Gastroesophageal sphincter (tissue), 4 donors: ENCODE results near the gene IRF5. TPM values are rescaled to one million over a fixed set of nuclear protein-coding genes. Genes with fewer than 3 reads are reported as not detected.

ENCODE experiments used
- ATAC-seq: fragments of 150-250 bp; one replicate; pipeline ENCODE4 v1.9.1; 2016; ENCODE audit warnings: mild to moderate bottlenecking, moderate library complexity
- H3K27ac ChIP-seq, 4 donors: fragments of 200-600 bp; sonication (generic) in 3 of 4; 1 replicate in 3 of 4; 2 replicates in 1 of 4; pipeline ENCODE4 v1.5.1; 2016 to 2019
- H3K27me3 ChIP-seq: fragments of 200-600 bp; sonication (generic); one replicate; pipeline ENCODE4 v1.5.1; 2019
- H3K36me3 ChIP-seq, 2 donors: fragments of 200-600 bp; sonication (generic); one replicate each; pipeline ENCODE4 v1.5.1; 2019; ENCODE audit warnings: control low read depth in 1 of 2
- H3K4me1 ChIP-seq, 3 donors: fragments of 200-600 bp; sonication (generic); 1 replicate in 2 of 3; 2 replicates in 1 of 3; pipeline ENCODE4 v1.5.1; 2016 to 2019; ENCODE audit warnings: control low read depth in 2 of 3
- H3K4me3 ChIP-seq, 2 donors: fragments of 200-600 bp; sonication (generic); one replicate each; pipeline ENCODE4 v1.5.1; 2019; ENCODE audit warnings: mild to moderate bottlenecking in 1 of 2, moderate library complexity in 1 of 2
- H3K9me3 ChIP-seq, 3 donors: fragments of 200-600 bp; sonication (generic); one replicate each; pipeline ENCODE4 v1.5.1; 2017 to 2019; ENCODE audit warnings: control low read depth in 2 of 3
- CTCF ChIP-seq, 4 experiments: fragments of 200-600 bp in 2 of 4; fragments of 450-650 bp in 2 of 4; sonication (generic) in 1 of 4; IDR thresholded peaks; one replicate each; pipeline ENCODE4 v1.5.1; 2017 to 2019; ENCODE audit warnings: antibody characterized with exemption in 4 of 4, mild to moderate bottlenecking in 2 of 4, moderate library complexity in 2 of 4
- EP300 ChIP-seq: sonication (generic); formaldehyde crosslinking; IDR thresholded peaks from one replicate; pipeline ENCODE4 v1.6.1; 2017; ENCODE audit warnings: antibody characterized with exemption, mild to moderate bottlenecking
- POLR2A ChIP-seq, 2 donors: fragments of 450-650 bp; IDR thresholded peaks; one replicate each; pipeline ENCODE4 v1.6.1; 2017; ENCODE audit warnings: antibody characterized with exemption in 2 of 2, mild to moderate bottlenecking in 2 of 2, moderate library complexity in 1 of 2
- POLR2AphosphoS5 ChIP-seq: sonication (generic); formaldehyde crosslinking; IDR thresholded peaks from one replicate; pipeline ENCODE4 v1.6.1; 2017; ENCODE audit warnings: antibody characterized with exemption
- WGBS, 2 donors: methylation state at CpG; one replicate each; pipeline ENCODE4 v1.1.5; 2018; ENCODE audit warnings: low coverage in 1 of 2; 5-methylcytosine and 5-hydroxymethylcytosine counted together
- total RNA-seq, 4 donors: library from RNA; depleted of rRNA; stranded (reverse); fragments of >200 nt; gene quantifications; one replicate each; pipeline ENCODE4 v1.1.0, GENCODE V29; 2016

The IRF5 gene
- total RNA-seq, 4 donors from 2014 or later: 6.6 to 10.1 (median 8.2) TPM

GRCh38 chr7:128928882-128929788, 8.6 kb upstream of the IRF5 start:
- Histone ChIP-seq H3K4me3 (no peak overlapping the region), H3K4me1 (no peaks in the 10 kb centered on the region), H3K27ac (no peak overlapping the region), H3K36me3 (no peaks in the 10 kb centered on the region), H3K9me3 (no peaks in the 10 kb centered on the region), H3K27me3 (peaks cover 43% of the 10 kb centered on the region)
- no CpG with 5 or more reads among the region's 14 CpGs for WGBS, 2 donors
- no peak for TF ChIP-seq POLR2A (IDR thresholded peaks at IDR 0.05)
- no peak for TF ChIP-seq EP300
- no peak for TF ChIP-seq CTCF (IDR thresholded peaks at IDR 0.05)
- TF ChIP-seq POLR2AphosphoS5: no peak
- no peak for ATAC-seq

GRCh38 chr7:128931190-128931798, 6.4 kb upstream of the IRF5 start:
- 100% methylated on average over 1 to 4 of the region's 18 CpGs for whole genome bisulfite sequencing, 2 donors
- Histone ChIP-seq H3K27ac (no peak overlapping the region), H3K36me3 (no peaks in the 10 kb centered on the region), H3K4me1 (no peaks in the 10 kb centered on the region), H3K27me3 (peaks cover 56% of the 10 kb centered on the region), H3K9me3 (no peaks in the 10 kb centered on the region), H3K4me3 (no peak overlapping the region)
- ATAC-seq: no peak
- no peak for TF ChIP-seq POLR2AphosphoS5
- TF ChIP-seq EP300: no peak
- no peak for TF ChIP-seq POLR2A (IDR thresholded peaks at IDR 0.05)
- no peak for TF ChIP-seq CTCF (IDR thresholded peaks at IDR 0.05)

GRCh38 chr7:128931965-128932861, 5.5 kb upstream of the IRF5 start:
- H3K9me3 ChIP-seq: no peaks in the 10 kb centered on the region
- peaks cover 0 to under 1% (median 0%) of the 10 kb centered on the region in 3 donors for H3K4me1 ChIP-seq
- peaks cover 58% of the 10 kb centered on the region for H3K27me3 ChIP-seq
- no peak overlapping the region for H3K4me3 ChIP-seq
- 83 to 96% methylated on average over 1 to 5 of the region's 19 CpGs for WGBS, 2 donors
- TF ChIP-seq POLR2A (IDR thresholded peaks at IDR 0.05): no peak
- no peak for TF ChIP-seq CTCF (IDR thresholded peaks at IDR 0.05)
- no peak for TF ChIP-seq EP300
- no peak for ATAC-seq
- no peaks in the 10 kb centered on the region for H3K36me3 ChIP-seq
- no peak overlapping the region for H3K27ac ChIP-seq

GRCh38 chr7:128932862-128933179, 4.9 kb upstream of the IRF5 start:
- TF ChIP-seq POLR2A (IDR thresholded peaks at IDR 0.05) (no peak), CTCF (IDR thresholded peaks at IDR 0.05) (no peak), EP300 (no peak), POLR2AphosphoS5 (no peak)
- ATAC-seq: no peak

More at GRCh38 chr7:128932862-128933179, 4.9 kb upstream of the IRF5 start:
- Histone ChIP-seq H3K27me3 (peaks cover 62% of the 10 kb centered on the region), H3K4me1 (peaks cover 0 to 6% (median 0%) of the 10 kb centered on the region in 3 donors), H3K4me3 (no peak overlapping the region), H3K27ac (no peak overlapping the region), H3K36me3 (no peaks in the 10 kb centered on the region), H3K9me3 (no peaks in the 10 kb centered on the region)
- no CpG with 5 or more reads among the region's 4 CpGs for WGBS, 2 donors
